ENCODE results near the gene CCPG1. TPM values are rescaled to one million over a fixed set of nuclear protein-coding genes. Genes with fewer than 3 reads are reported as not detected.

The CCPG1 gene
- total and polyA plus RNA-seq, 10 of the 15 experiments (the other 5 are each of a cell fraction or from before 2014, with no cell fraction given): 5.1 to 15.8 (median 10.0) TPM

- in situ Hi-C loops (cut with MboI) (no loop called here), intact Hi-C loops (cut with micrococcal nuclease; ENCODE audit: unreplicated experiment) (no loop called here)
- DNase-seq (ENCODE audit: low read depth, low spot score) (no peak), ATAC-seq (no peak), FAIRE-seq (no peak)
- ChIA-PET RAD21 (ENCODE audit: unreplicated experiment) (no interaction called here), POLR2A (no interaction called here), SMC1A (ENCODE audit: uncharacterized antibody, unreplicated experiment) (no interaction called here), CTCF (interaction anchor here (0.9 kb wide), 1 partner anchor 54 kb away, joined by 3 read pairs; no protein-coding TSS in a partner anchor)
- Histone ChIP-seq H3K4me3 (no peak overlapping the region), H4K20me1 (ENCODE audit: control insufficient read depth, insufficient read depth) (no peaks in the 10 kb centered on the region), H3K36me3 (ENCODE audit: control insufficient read depth in 2 of 2, insufficient read depth in 2 of 2, low read length in 1 of 2) (peaks cover 0 to 3% of the 10 kb centered on the region in 2 experiments; a peak in 1 of 4 replicates), H3K9ac (ENCODE audit: control insufficient read depth, insufficient read depth, low read length) (no peak overlapping the region), H3K27me3 (replicated peaks in 1 of 2; ENCODE audit: control insufficient read depth in 2 of 2, insufficient read depth in 2 of 2, low read length in 1 of 2) (no peaks in the 10 kb centered on the region), H3K27ac (ENCODE audit: control insufficient read depth, insufficient read depth) (no peak overlapping the region), H3K4me1 (ENCODE audit: control insufficient read depth, insufficient read depth, low read length) (no peaks in the 10 kb centered on the region), H2AFZ (ENCODE audit: control insufficient read depth, low read depth, low read length) (no peak overlapping the region), H3K9me3 (replicated peaks; ENCODE audit: control insufficient read depth, insufficient read depth, low read length) (no peaks in the 10 kb centered on the region), H3K79me2 (ENCODE audit: control insufficient read depth, insufficient read depth, low read length) (no peaks in the 10 kb centered on the region), H3K4me2 (ENCODE audit: control insufficient read depth, insufficient read depth) (no peak overlapping the region)
- TF ChIP-seq USF2 (IDR thresholded peaks at IDR 0.05; ENCODE audit: borderline replicate concordance, low read depth, low read length) (no peak), CBFB (IDR thresholded peaks at IDR 0.05; ENCODE audit: low read depth) (no peak), DPF2 (IDR thresholded peaks at IDR 0.05) (no peak), MYB (IDR thresholded peaks at IDR 0.05; ENCODE audit: borderline replicate concordance, low read depth, low read length) (no peak), RAD21 (IDR thresholded peaks at IDR 0.05; ENCODE audit: insufficient read depth, low read depth, low read length) (no peak), ZNF622 (IDR thresholded peaks at IDR 0.05) (no peak)
- BruUV-seq (replicated peaks): no TSS peak
These were observed 26.6 kb downstream of the CCPG1 start for GRCh38 chr15:55381595-55381994.

DNA sequence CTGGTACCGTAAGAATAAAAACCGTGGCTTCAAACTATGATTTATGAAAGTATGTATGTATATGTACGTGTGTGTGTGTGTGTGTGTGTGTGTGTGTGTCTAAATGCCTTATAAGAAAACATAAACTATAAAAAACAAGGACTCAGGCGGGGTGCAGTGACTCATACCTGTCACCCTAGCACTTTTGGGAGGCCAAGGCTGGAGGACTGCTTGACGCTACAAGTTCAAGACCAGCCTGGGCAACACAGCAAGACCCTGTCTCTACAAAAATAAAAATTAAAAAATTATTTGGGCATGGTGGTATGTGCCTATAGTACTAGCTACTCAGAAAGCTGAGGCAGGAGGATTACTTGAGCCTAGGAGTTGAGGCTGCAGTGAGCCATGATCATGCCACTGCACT, 29.1 kb downstream of the CCPG1 start:
- no TSS peak for BruUV-seq (replicated peaks)
- TF ChIP-seq HDAC2 (IDR thresholded peaks at IDR 0.05) (no peak), CREB1 (IDR thresholded peaks at IDR 0.05; ENCODE audit: low read depth) (no peak), YBX1 (IDR thresholded peaks at IDR 0.05) (no peak), ZNF384 (IDR thresholded peaks at IDR 0.05; ENCODE audit: borderline replicate concordance, low read depth, low read length) (no peak), IKZF2 (IDR thresholded peaks at IDR 0.05) (no peak)
- TF ChIP-seq, protein P1, sequence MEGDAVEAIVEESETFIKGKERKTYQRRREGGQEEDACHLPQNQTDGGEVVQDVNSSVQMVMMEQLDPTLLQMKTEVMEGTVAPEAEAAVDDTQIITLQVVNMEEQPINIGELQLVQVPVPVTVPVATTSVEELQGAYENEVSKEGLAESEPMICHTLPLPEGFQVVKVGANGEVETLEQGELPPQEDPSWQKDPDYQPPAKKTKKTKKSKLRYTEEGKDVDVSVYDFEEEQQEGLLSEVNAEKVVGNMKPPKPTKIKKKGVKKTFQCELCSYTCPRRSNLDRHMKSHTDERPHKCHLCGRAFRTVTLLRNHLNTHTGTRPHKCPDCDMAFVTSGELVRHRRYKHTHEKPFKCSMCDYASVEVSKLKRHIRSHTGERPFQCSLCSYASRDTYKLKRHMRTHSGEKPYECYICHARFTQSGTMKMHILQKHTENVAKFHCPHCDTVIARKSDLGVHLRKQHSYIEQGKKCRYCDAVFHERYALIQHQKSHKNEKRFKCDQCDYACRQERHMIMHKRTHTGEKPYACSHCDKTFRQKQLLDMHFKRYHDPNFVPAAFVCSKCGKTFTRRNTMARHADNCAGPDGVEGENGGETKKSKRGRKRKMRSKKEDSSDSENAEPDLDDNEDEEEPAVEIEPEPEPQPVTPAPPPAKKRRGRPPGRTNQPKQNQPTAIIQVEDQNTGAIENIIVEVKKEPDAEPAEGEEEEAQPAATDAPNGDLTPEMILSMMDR (IDR thresholded peaks at IDR 0.05 in 2 of 3, conservative IDR thresholded peaks at IDR 0.05 in 1 of 3; ENCODE audit: control insufficient read depth in 2 of 3, extremely low read depth in 1 of 3, insufficient read depth in 1 of 3, low read depth in 3 of 3, low read length in 3 of 3): no peak

More for the DNA sequence above, 29.1 kb downstream of the CCPG1 start:
- no peak for ATAC-seq
- Histone ChIP-seq H3K27me3 (replicated peaks in 1 of 2; ENCODE audit: control insufficient read depth in 2 of 2, insufficient read depth in 2 of 2, low read length in 1 of 2) (no peaks in the 10 kb centered on the region), H3K9me3 (replicated peaks; ENCODE audit: control insufficient read depth, insufficient read depth, low read length) (no peaks in the 10 kb centered on the region), H3K27ac (ENCODE audit: control insufficient read depth, insufficient read depth) (no peak overlapping the region), H3K79me2 (ENCODE audit: control insufficient read depth, insufficient read depth, low read length) (no peaks in the 10 kb centered on the region), H3K4me1 (ENCODE audit: control insufficient read depth, insufficient read depth, low read length) (no peaks in the 10 kb centered on the region), H4K20me1 (ENCODE audit: control insufficient read depth, insufficient read depth) (no peaks in the 10 kb centered on the region), H3K4me3 (no peak overlapping the region), H2AFZ (ENCODE audit: control insufficient read depth, low read depth, low read length) (no peak overlapping the region), H3K36me3 (ENCODE audit: control insufficient read depth in 2 of 2, insufficient read depth in 2 of 2, low read length in 1 of 2) (peaks cover 0 to 4% of the 10 kb centered on the region in 2 experiments; a peak in 1 of 4 replicates), H3K4me2 (ENCODE audit: control insufficient read depth, insufficient read depth) (no peak overlapping the region), H3K9ac (ENCODE audit: control insufficient read depth, insufficient read depth, low read length) (no peak overlapping the region)
- ChIA-PET POLR2A (no interaction called here), CTCF (no interaction called here), RAD21 (ENCODE audit: unreplicated experiment) (no interaction called here), SMC1A (ENCODE audit: uncharacterized antibody, unreplicated experiment) (no interaction called here)
- intact Hi-C loops (cut with micrococcal nuclease; ENCODE audit: unreplicated experiment): no loop called here
- DNase-seq (ENCODE audit: low read depth, low spot score): no peak
- 91% methylated on average over 5 of the region's 5 CpGs for WGBS (ENCODE audit: insufficient coverage, insufficient replicate concordance, low lambda C conversion rate, missing lambda C conversion rate)
- in situ Hi-C loops (cut with MboI): no loop called here
- FAIRE-seq: no peak

Data from GM12878 (cell line).